Uterus (tissue), 4 donors: Measurements from ENCODE around the gene TAOK3. TPM values are rescaled to one million over a fixed set of nuclear protein-coding genes. Genes with fewer than 3 reads are reported as not detected.

Experiments used
- DNase-seq, 2 donors: peaks; one replicate each; pipeline ENCODE4 v3.0.0-alpha.2; 2019 to 2020
- H3K27ac ChIP-seq, 2 donors: fragments of 200-600 bp; sonication (generic); 1 replicate in 1 of 2; 2 replicates in 1 of 2; pipeline ENCODE4 v1.5.1; 2016 to 2018
- H3K27me3 ChIP-seq, 2 donors: fragments of 200-600 bp; sonication (generic); one replicate each; pipeline ENCODE4 v1.5.1; 2018 to 2019; ENCODE audit warnings: control low read depth in 1 of 2
- H3K36me3 ChIP-seq, 2 donors: fragments of 200-600 bp; sonication (generic); one replicate each; pipeline ENCODE4 v1.5.1; 2019; ENCODE audit warnings: control low read depth in 1 of 2
- H3K4me1 ChIP-seq, 2 donors: fragments of 200-600 bp; sonication (generic); one replicate each; pipeline ENCODE4 v1.5.1; 2018 to 2019; ENCODE audit warnings: control low read depth in 1 of 2
- H3K4me3 ChIP-seq, 2 donors: fragments of 200-600 bp; sonication (generic); 1 replicate in 1 of 2; 2 replicates in 1 of 2; pipeline ENCODE4 v1.5.1; 2018 to 2019; ENCODE audit warnings: mild to moderate bottlenecking in 1 of 2
- H3K9me3 ChIP-seq, 2 donors: fragments of 200-600 bp; sonication (generic); one replicate each; pipeline ENCODE4 v1.5.1; 2019; ENCODE audit warnings: control low read depth in 1 of 2
- POLR2A ChIP-seq, 2 donors: fragments of 450-650 bp; IDR thresholded peaks; one replicate each; pipeline ENCODE4 v1.6.1; 2016; ENCODE audit warnings: antibody characterized with exemption in 2 of 2, mild to moderate bottlenecking in 1 of 2, moderate library complexity in 1 of 2
- intact Hi-C: fragments of 100-400 bp; cut with DNase I; formaldehyde crosslinking; loops from one replicate; pipeline ENCODE4 v1.15.1; 2023; ENCODE audit warnings: low total_unique reads
- total RNA-seq, 4 donors: library from RNA; depleted of rRNA in 3 of 4; stranded (reverse); fragments of >200 nt in 3 of 4; gene quantifications; one replicate each; pipeline versions ENCODE4 v1.1.0 to v1.2.4, GENCODE V29; 2014 to 2023
- TF ChIP-seq, protein P1 (sequence below), 4 experiments: fragments of 200-600 bp in 2 of 4; fragments of 450-650 bp in 2 of 4; sonication (generic) in 2 of 4; IDR thresholded peaks; one replicate each; pipeline ENCODE4 v1.5.1; 2016 to 2019; ENCODE audit warnings: antibody characterized with exemption in 4 of 4, mild to moderate bottlenecking in 2 of 4, moderate library complexity in 1 of 4
- donor health status: DM: yes; HTN: yes; CAD: no.

The TAOK3 gene
- total RNA-seq, 4 donors from 2014 or later = 14.9 to 35.1 (median 24.8) TPM

DNA sequence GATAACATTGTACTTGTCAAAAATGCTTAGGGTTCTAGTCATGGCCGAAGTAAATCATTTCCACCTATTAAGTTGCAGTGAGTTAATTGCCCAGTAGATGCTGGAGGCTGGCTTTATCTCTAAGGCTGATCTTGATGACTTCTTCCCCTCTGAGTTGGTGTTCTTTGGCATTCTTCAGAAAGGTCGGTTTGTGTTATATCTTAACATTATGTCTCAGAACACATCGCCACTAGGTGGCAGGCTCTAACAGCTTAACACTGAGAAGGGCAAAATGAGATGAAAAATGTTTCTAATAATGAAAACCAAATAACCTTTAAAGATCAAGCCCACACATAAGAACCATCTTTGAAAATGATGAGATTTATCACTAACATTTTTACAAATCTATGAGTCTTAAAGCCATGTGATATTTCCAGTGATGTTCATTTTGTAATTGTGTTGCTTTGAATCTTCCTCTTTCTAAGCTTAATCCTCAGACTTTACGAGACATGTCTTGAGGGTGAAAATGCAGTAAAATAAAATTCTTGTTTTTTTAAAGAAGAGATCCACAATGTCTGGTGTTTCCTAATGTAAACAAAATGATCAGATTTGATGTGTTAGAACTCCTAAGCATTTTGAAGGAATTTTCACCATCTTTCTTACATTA is 32.3 kb upstream of the TAOK3 start:
- H3K4me1 ChIP-seq = no peaks in the 10 kb centered on the region
- DNase-seq = peak; percentile 21 to 42

DNA sequence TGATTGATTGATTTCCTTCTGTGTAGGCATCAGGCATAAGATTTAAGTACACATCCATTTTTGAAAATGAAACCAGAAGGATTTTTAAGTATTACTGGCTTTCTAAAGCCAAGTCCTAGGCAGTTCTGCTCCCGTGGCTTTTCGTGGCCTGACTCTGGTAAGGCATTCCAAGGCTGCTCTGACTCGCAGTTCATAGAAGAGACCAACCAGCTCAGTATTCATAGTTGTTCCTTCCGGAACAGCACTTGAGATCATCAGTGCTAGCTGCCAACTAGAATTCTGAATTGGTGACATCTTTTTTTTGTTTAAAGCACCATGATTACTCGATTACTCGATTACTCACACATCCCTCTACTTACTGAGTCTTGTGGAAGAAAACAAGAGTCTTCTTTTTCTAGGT is 29.5 kb upstream of the TAOK3 start:
- H3K4me3 ChIP-seq = no peak overlapping the region
- H3K36me3 ChIP-seq = no peaks in the 10 kb centered on the region
- H3K4me1 ChIP-seq = no peaks in the 10 kb centered on the region
- H3K27me3 ChIP-seq = no peaks in the 10 kb centered on the region
- H3K9me3 ChIP-seq = no peaks in the 10 kb centered on the region
- TF ChIP-seq POLR2A (IDR thresholded peaks at IDR 0.05) = no peak
- TF ChIP-seq, protein P1, sequence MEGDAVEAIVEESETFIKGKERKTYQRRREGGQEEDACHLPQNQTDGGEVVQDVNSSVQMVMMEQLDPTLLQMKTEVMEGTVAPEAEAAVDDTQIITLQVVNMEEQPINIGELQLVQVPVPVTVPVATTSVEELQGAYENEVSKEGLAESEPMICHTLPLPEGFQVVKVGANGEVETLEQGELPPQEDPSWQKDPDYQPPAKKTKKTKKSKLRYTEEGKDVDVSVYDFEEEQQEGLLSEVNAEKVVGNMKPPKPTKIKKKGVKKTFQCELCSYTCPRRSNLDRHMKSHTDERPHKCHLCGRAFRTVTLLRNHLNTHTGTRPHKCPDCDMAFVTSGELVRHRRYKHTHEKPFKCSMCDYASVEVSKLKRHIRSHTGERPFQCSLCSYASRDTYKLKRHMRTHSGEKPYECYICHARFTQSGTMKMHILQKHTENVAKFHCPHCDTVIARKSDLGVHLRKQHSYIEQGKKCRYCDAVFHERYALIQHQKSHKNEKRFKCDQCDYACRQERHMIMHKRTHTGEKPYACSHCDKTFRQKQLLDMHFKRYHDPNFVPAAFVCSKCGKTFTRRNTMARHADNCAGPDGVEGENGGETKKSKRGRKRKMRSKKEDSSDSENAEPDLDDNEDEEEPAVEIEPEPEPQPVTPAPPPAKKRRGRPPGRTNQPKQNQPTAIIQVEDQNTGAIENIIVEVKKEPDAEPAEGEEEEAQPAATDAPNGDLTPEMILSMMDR (IDR thresholded peaks at IDR 0.05) = no peak
- no peak overlapping the region for H3K27ac ChIP-seq
- DNase-seq = no peak
- intact Hi-C loops = no loop called here

More for the DNA sequence above, 32.3 kb upstream of the TAOK3 start:
- no peaks in the 10 kb centered on the region for H3K9me3 ChIP-seq
- H3K36me3 ChIP-seq = no peaks in the 10 kb centered on the region
- H3K4me3 ChIP-seq = no peak overlapping the region
- no peaks in the 10 kb centered on the region for H3K27me3 ChIP-seq
- no peak overlapping the region for H3K27ac ChIP-seq
- intact Hi-C loops = no loop called here
- TF ChIP-seq, protein P1 (IDR thresholded peaks at IDR 0.05) = peak; percentile 63 to 76 (median 70)
- TF ChIP-seq POLR2A (IDR thresholded peaks at IDR 0.05) = no peak

DNA sequence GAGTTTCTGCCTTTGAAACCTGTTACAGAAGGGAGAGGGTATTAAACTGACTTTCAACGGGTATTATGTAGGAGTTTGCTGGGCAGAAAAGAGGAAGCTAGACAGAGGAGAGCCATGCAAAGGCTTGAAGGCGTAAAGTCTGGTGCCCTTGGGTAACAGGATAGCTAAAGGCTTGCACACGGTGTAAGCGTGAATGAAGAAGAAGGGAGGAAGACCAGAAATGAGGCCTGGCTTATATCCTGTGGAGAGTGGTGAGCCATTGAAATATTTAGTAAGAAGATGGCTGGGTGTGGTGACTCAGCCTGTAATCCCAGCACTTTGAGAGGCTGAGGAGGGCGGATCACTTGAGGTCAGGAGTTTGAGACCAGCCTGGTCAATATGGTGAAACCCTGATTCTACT is 26.2 kb upstream of the TAOK3 start:
- TF ChIP-seq, protein P1 (IDR thresholded peaks at IDR 0.05) = no peak
- no peak for TF ChIP-seq POLR2A (IDR thresholded peaks at IDR 0.05)
- no peak overlapping the region for H3K27ac ChIP-seq
- no peaks in the 10 kb centered on the region for H3K4me1 ChIP-seq
- no peaks in the 10 kb centered on the region for H3K9me3 ChIP-seq
- H3K4me3 ChIP-seq = no peak overlapping the region
- H3K36me3 ChIP-seq = no peaks in the 10 kb centered on the region
- no peak for DNase-seq
- H3K27me3 ChIP-seq = no peaks in the 10 kb centered on the region
- intact Hi-C loops = no loop called here

DNA sequence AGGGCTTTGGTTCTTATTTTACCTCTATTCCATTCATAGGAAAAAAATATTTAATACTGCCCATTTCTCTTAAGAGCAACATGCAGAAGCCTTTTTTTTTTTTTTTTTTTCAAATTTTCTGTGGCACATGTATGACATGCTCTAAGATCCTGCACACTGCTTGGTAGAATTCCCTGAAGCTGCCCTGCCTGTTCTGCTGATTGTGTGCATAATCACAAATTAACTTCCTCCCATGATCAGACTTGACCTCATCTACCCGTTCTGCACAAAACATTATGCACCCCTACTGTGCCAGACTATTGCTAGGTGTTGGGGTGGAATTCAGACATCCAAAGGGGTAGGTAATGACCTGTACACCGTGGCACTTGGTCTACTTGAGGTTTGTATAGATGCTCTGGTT is 25.8 kb upstream of the TAOK3 start:
- no peaks in the 10 kb centered on the region for H3K4me1 ChIP-seq
- no peak overlapping the region for H3K4me3 ChIP-seq
- no peaks in the 10 kb centered on the region for H3K27me3 ChIP-seq
- intact Hi-C loops = no loop called here
- H3K27ac ChIP-seq = no peak overlapping the region
- no peaks in the 10 kb centered on the region for H3K9me3 ChIP-seq
- DNase-seq = no peak
- H3K36me3 ChIP-seq = no peaks in the 10 kb centered on the region
- no peak for TF ChIP-seq POLR2A (IDR thresholded peaks at IDR 0.05)
- TF ChIP-seq, protein P1 (IDR thresholded peaks at IDR 0.05) = no peak

DNA sequence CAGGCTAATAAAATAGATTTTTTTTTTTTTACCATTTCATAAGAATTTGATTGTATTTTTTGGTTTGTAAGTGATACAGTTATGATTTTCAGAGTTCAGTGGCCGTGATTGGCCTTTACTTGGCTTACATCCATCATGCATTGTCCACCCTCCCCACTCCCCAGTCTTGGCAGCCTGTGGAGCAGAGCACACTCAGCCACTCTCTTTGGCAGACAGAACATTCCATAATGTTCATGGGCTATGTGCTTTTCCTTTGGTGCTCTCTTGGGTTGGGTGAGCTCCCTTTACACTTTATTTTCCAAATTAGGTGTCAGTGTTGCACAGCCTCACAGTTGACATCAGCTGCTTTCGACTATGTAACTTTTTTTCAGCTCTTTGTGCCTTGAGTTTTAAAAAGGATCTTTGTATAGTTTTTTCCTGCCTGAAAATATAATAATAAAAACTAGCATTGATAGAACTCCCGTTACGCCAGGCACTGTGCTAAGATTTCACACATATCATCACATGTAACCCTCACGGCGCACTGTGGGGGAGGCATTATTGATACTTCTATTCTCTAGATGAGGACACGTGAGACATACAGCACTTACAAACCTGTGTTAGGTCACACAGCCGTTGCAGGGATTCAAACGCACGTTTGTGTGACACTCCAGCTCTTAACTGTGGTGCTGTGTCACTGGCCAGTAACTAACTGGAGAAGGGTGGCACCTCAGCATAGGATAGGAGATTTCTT is 25.2 kb upstream of the TAOK3 start:
- H3K27me3 ChIP-seq = no peaks in the 10 kb centered on the region
- no peaks in the 10 kb centered on the region for H3K9me3 ChIP-seq
- no peak overlapping the region for H3K27ac ChIP-seq
- no peak overlapping the region for H3K4me3 ChIP-seq
- H3K4me1 ChIP-seq = no peaks in the 10 kb centered on the region
- no peaks in the 10 kb centered on the region for H3K36me3 ChIP-seq
- intact Hi-C loops = no loop called here
- no peak for TF ChIP-seq POLR2A (IDR thresholded peaks at IDR 0.05)
- TF ChIP-seq, protein P1 (IDR thresholded peaks at IDR 0.05) = no peak
- no peak for DNase-seq
